B cell (primary cell): ENCODE results near the gene FIGNL2. TPM values are rescaled to one million over a fixed set of nuclear protein-coding genes. Genes with fewer than 3 reads are reported as not detected.

Source experiments
- ATAC-seq: fragments of 200-7000 bp; cut with Tn5 transposase; one replicate; pipeline ENCODE4 v1.10.0; 2021; ENCODE audit warnings: low read depth, mild to moderate bottlenecking, moderate number of reproducible peaks, moderate library complexity
- CTCF ChIA-PET: fragments of 350-600 bp; sonication (Branson Sonifier 250); formaldehyde crosslinking; loops from one replicate; lab custom pipeline; 2021; ENCODE audit warnings: antibody characterized with exemption, inconsistent platforms; lab: Charles Lee
- POLR2A ChIA-PET: fragments of 350-600 bp; sonication (Branson Sonifier 250); formaldehyde crosslinking; loops from one replicate; lab custom pipeline; 2021; ENCODE audit warnings: antibody characterized with exemption; lab: Charles Lee
- DNase-seq: peaks from one replicate; pipeline ENCODE4 v3.0.0; 2013
- H2AFZ ChIP-seq: 2 replicates; pipeline ENCODE4 v1.6.1; 2012; ENCODE audit warnings: mild to moderate bottlenecking, low read depth, low read length; ENCODE audit not compliant: insufficient read depth, poor library complexity, severe bottlenecking
- H3K27ac ChIP-seq, 2 donors: 1 replicate in 1 of 2; 2 replicates in 1 of 2; pipeline ENCODE4 v1.5.1; 2012 to 2013; ENCODE audit warnings: low read length in 2 of 2, mild to moderate bottlenecking in 2 of 2, moderate library complexity in 1 of 2
- H3K27me3 ChIP-seq, 4 experiments: fragments of 200-600 bp in 1 of 4; sonication (generic) in 1 of 4; replicated peaks in 1 of 4; 1 replicate in 2 of 4; 2 replicates in 2 of 4; pipeline versions ENCODE4 v1.6.1 to v1.7.0; 2013 to 2016; ENCODE audit warnings: low read length in 3 of 4, mild to moderate bottlenecking in 2 of 4, mixed read lengths in 1 of 4, moderate library complexity in 1 of 4; ENCODE audit not compliant: insufficient read depth in 4 of 4, control insufficient read depth in 3 of 4; ENCODE audit errors: control extremely low read depth in 1 of 4
- H3K36me3 ChIP-seq, 2 experiments: replicated peaks in 1 of 2; 1 replicate in 1 of 2; 2 replicates in 1 of 2; pipeline versions ENCODE4 v1.6.1 to v1.7.1; 2013; ENCODE audit warnings: low read length in 1 of 2; ENCODE audit not compliant: insufficient read depth in 2 of 2, control insufficient read depth in 1 of 2; ENCODE audit errors: control extremely low read depth in 1 of 2, extremely low read depth in 1 of 2
- H3K4me1 ChIP-seq, 2 donors: fragments of 200-600 bp in 1 of 2; sonication (generic) in 1 of 2; 1 replicate in 1 of 2; 2 replicates in 1 of 2; pipeline versions ENCODE4 v1.5.1 to v1.6.1; 2013 to 2017; ENCODE audit warnings: low read length in 2 of 2; ENCODE audit not compliant: control insufficient read depth in 2 of 2, insufficient read depth in 2 of 2
- H3K4me2 ChIP-seq: replicated peaks from 2 replicates; pipeline ENCODE3; 2012; ENCODE audit warnings: mild to moderate bottlenecking, low read depth, low read length; ENCODE audit not compliant: poor library complexity, severe bottlenecking
- H3K4me3 ChIP-seq, 5 experiments: fragments of 200-600 bp in 1 of 5; sonication (generic) in 1 of 5; 1 replicate in 3 of 5; 2 replicates in 2 of 5; pipeline versions ENCODE4 v1.5.1 to v1.7.0; 2011 to 2016; ENCODE audit warnings: low read length in 4 of 5, mild to moderate bottlenecking in 4 of 5, low read depth in 2 of 5, control low read depth in 1 of 5, moderate library complexity in 1 of 5; ENCODE audit not compliant: insufficient read depth in 1 of 5; ENCODE audit errors: control extremely low read depth in 1 of 5, extremely low read depth in 1 of 5
- H3K79me2 ChIP-seq: fragments of 200-600 bp; sonication (generic); one replicate; pipeline ENCODE4 v1.6.0; 2016; ENCODE audit warnings: low read length; ENCODE audit not compliant: control insufficient read depth, insufficient read depth
- H3K9ac ChIP-seq: fragments of 200-600 bp; sonication (generic); 2 replicates; pipeline ENCODE4 v1.6.1; 2017; ENCODE audit warnings: mild to moderate bottlenecking, low read length, moderate library complexity
- H3K9me3 ChIP-seq, 3 donors: one replicate each; pipeline versions ENCODE4 v1.6.1 to v1.7.1; 2013; ENCODE audit warnings: low read length in 2 of 3; ENCODE audit not compliant: control insufficient read depth in 2 of 3, insufficient read depth in 1 of 3; ENCODE audit errors: control extremely low read depth in 1 of 3
- H4K20me1 ChIP-seq: 2 replicates; pipeline ENCODE4 v1.6.0; 2012; ENCODE audit warnings: mild to moderate bottlenecking, low read length; ENCODE audit not compliant: insufficient read depth, control insufficient read depth, poor library complexity, severe bottlenecking
- H3K27ac Mint-ChIP-seq: one replicate; pipeline ENCODE4 v1.8.0; 2021; ENCODE audit warnings: mixed read lengths
- H3K27me3 Mint-ChIP-seq: one replicate; pipeline ENCODE4 v1.8.0; 2021; ENCODE audit warnings: mixed read lengths
- H3K4me1 Mint-ChIP-seq: one replicate; pipeline ENCODE4 v1.8.0; 2021; ENCODE audit warnings: mixed read lengths
- H3K4me3 Mint-ChIP-seq: one replicate; pipeline ENCODE4 v1.8.0; 2021; ENCODE audit warnings: mixed read lengths
- H3K9me3 Mint-ChIP-seq: one replicate; pipeline ENCODE4 v1.8.0; 2022; ENCODE audit warnings: mixed read lengths; ENCODE audit not compliant: insufficient read depth
- EZH2 ChIP-seq: IDR thresholded peaks from 2 replicates; pipeline ENCODE4 v1.6.1; 2012; ENCODE audit warnings: borderline replicate concordance, low read depth, mild to moderate bottlenecking, moderate library complexity, low read length; ENCODE audit not compliant: insufficient read depth, poor library complexity, severe bottlenecking
- WGBS: methylation state at CpG from one replicate; pipeline ENCODE4 v1.1.5; 2013; ENCODE audit warnings: missing lambda C conversion rate; ENCODE audit not compliant: insufficient coverage; 5-methylcytosine and 5-hydroxymethylcytosine counted together
- intact Hi-C: fragments of 100-400 bp; cut with micrococcal nuclease; formaldehyde crosslinking; loops from one replicate; pipeline ENCODE4 v1.10.0; 2022
- polyA plus RNA-seq: library from polyadenylated mRNA; depleted of rRNA; stranded (reverse); fragments of >200 nt; gene quantifications from 2 replicates; pipeline ENCODE4 v1.2.3, GENCODE V29; 2012
- total RNA-seq, 2 donors: library from RNA; stranded (reverse); fragments of 120-200 nt in 1 of 2; gene quantifications; 1 replicate in 1 of 2; 2 replicates in 1 of 2; pipeline versions ENCODE4 v1.2.3 to v1.2.4, GENCODE V29; 2013 to 2022
- TF ChIP-seq, protein P1 (sequence below): fragments of 200-600 bp; IDR thresholded peaks from one replicate; pipeline ENCODE4 v1.8.0; 2022; ENCODE audit warnings: antibody characterized with exemption, mild to moderate bottlenecking

Gene FIGNL2
- total and polyA plus RNA-seq, 2 donors (not counting 1 experiment from before 2014, with no cell fraction given), result 0.16 to 0.79 TPM

GRCh38 chr12:51825216-51825615, 23.3 kb downstream of the FIGNL2 start:
- ChIA-PET POLR2A (no interaction called here), CTCF (no interaction called here)
- H4K20me1 ChIP-seq, result no peaks in the 10 kb centered on the region
- 95% methylated on average over 4 of the region's 5 CpGs for WGBS
- intact Hi-C loops, result no loop called here
- H3K4me3 ChIP-seq, result no peak overlapping the region
- ATAC-seq (no peak), DNase-seq (no peak)
- no peaks in the 10 kb centered on the region for H3K79me2 ChIP-seq
- no peak overlapping the region for H3K9ac ChIP-seq
- Mint-ChIP-seq H3K27me3 (peaks cover 33% of the 10 kb centered on the region), H3K4me1 (peaks cover 17% of the 10 kb centered on the region), H3K4me3 (no peak overlapping the region), H3K27ac (no peak overlapping the region), H3K9me3 (no peaks in the 10 kb centered on the region)
- H3K27ac ChIP-seq, result no peak overlapping the region
- H2AFZ ChIP-seq, result no peak overlapping the region
- no peak for TF ChIP-seq EZH2
- TF ChIP-seq, protein P1, sequence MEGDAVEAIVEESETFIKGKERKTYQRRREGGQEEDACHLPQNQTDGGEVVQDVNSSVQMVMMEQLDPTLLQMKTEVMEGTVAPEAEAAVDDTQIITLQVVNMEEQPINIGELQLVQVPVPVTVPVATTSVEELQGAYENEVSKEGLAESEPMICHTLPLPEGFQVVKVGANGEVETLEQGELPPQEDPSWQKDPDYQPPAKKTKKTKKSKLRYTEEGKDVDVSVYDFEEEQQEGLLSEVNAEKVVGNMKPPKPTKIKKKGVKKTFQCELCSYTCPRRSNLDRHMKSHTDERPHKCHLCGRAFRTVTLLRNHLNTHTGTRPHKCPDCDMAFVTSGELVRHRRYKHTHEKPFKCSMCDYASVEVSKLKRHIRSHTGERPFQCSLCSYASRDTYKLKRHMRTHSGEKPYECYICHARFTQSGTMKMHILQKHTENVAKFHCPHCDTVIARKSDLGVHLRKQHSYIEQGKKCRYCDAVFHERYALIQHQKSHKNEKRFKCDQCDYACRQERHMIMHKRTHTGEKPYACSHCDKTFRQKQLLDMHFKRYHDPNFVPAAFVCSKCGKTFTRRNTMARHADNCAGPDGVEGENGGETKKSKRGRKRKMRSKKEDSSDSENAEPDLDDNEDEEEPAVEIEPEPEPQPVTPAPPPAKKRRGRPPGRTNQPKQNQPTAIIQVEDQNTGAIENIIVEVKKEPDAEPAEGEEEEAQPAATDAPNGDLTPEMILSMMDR, result no peak
- peaks cover 12 to 13% of the 10 kb centered on the region in 2 donors for H3K4me1 ChIP-seq
- H3K36me3 ChIP-seq, result no peaks in the 10 kb centered on the region
- H3K27me3 ChIP-seq, result peaks cover 0 to 29% (median 6%) of the 10 kb centered on the region in 4 experiments
- no peak overlapping the region for H3K4me2 ChIP-seq
- H3K9me3 ChIP-seq, result peaks cover 0 to 4% (median 0%) of the 10 kb centered on the region in 3 donors

DNA sequence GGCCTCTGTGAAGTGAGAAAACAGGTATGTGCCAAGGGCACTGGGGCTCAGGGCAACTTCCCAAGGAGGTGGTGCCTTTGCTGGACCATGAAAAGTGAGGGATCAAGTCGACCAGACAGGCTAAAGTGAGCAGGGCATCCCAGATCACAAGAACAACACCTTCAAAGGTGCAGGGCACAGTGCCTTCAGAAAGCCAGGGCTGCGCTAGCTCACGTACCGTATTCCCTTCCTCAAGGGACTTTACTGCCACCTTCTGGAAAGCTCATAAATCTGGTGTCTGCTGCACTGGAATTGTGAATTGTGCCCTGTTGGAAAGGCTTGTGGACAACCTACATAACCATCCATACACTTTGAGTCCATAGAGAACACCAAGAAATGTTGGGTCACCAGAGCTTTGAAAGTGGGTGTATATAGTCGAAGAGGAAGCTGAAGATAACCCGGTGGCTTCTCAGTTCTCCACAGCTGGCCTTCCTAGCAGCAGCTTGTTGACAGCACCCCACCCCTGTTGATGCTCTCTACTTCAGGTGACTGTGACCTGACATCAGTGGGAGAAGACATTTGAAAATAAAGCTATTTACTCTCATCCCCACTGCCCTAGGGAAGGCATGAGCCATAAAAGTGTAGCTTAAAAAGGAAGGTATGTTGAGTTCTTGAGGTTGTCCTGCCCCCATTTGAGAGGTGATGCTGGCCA, 24.5 kb downstream of the FIGNL2 start:
- no peak overlapping the region for H3K4me3 Mint-ChIP-seq
- WGBS, result 17% methylated on average over 1 of the region's 6 CpGs
- H3K4me2 ChIP-seq, result no peak overlapping the region

More for the DNA sequence above, 24.5 kb downstream of the FIGNL2 start:
- H2AFZ ChIP-seq, result no peak overlapping the region
- Mint-ChIP-seq H3K27ac (no peak overlapping the region), H3K9me3 (no peaks in the 10 kb centered on the region), H3K27me3 (peaks cover 28% of the 10 kb centered on the region), H3K4me1 (peaks cover 21% of the 10 kb centered on the region)
- intact Hi-C loops, result no loop called here
- CTCF ChIA-PET, result interaction anchor here (0.6 to 1.7 kb wide), 4 partner anchors 9 to 260 kb away, joined by 3 to 12 read pairs (median 4); a partner anchor contains a TSS
- H3K4me3 ChIP-seq, result no peak overlapping the region
- H3K27me3 ChIP-seq, result peaks cover 0 to 31% (median 5%) of the 10 kb centered on the region in 4 experiments
- peaks cover 0 to 4% (median 0%) of the 10 kb centered on the region in 3 donors for H3K9me3 ChIP-seq
- H3K36me3 ChIP-seq, result no peaks in the 10 kb centered on the region
- TF ChIP-seq EZH2, result no peak
- TF ChIP-seq, protein P1, result no peak
- DNase-seq (no peak), ATAC-seq (no peak)
- H3K4me1 ChIP-seq, result peaks cover 15 to 17% of the 10 kb centered on the region in 2 donors
- no peaks in the 10 kb centered on the region for H4K20me1 ChIP-seq
- H3K9ac ChIP-seq, result no peak overlapping the region
- H3K79me2 ChIP-seq, result no peaks in the 10 kb centered on the region
- POLR2A ChIA-PET, result no interaction called here
- no peak overlapping the region for H3K27ac ChIP-seq
